GM12874 (cell line): ENCODE data around the gene CEPT1.

ENCODE experiments used
- CTCF ChIP-seq: IDR thresholded peaks from 2 replicates; pipeline ENCODE4 v1.5.1; 2011; ENCODE audit warnings: low read depth, mild to moderate bottlenecking, control low read depth, low read length, moderate library complexity; ENCODE audit not compliant: insufficient read depth

CEPT1 gene

DNA sequence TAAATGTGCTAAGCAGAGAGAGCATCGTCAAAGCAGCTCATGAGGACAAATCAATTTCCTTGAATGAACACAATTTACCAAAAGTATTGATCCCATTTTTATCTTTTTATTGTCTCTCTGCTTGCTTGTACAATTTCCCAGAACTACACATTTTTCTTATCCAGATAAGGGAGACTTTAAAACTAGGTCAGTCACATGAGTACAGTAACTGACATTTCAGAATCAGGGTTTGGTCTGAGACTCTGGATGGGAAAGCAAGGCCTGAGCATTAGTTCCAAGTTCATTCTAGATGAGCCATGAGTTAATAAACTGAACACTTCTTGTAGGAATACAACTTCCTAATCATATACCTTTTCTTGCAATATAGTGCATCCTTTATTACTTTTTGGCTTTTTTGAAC lies 71.9 kb downstream of the CEPT1 start:
- no peak for TF ChIP-seq CTCF

- TF ChIP-seq CTCF: no peak
Measured at GRCh38 chr1:111212634-111213335, 72.8 kb downstream of the CEPT1 start.

DNA sequence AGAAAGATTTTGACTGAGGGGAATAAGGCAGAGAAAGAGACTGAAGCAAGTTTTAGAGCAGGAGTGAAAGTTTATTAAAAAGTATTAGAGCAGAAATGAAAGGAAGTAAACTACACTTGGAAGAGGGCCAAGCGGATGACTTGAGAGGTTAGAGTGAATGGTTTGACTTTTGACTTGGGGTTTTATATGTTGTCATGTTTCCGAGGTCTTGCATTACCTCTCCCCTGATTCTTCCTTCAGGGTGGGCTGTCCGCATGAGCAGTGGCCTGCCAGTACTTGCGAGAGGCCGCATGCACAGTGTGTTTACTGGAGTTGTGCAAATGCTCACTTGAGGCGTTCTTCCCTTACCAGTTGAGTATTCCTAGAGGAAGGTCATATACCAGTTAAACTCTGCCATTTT lies 73.4 kb downstream of the CEPT1 start:
- TF ChIP-seq CTCF: no peak

DNA sequence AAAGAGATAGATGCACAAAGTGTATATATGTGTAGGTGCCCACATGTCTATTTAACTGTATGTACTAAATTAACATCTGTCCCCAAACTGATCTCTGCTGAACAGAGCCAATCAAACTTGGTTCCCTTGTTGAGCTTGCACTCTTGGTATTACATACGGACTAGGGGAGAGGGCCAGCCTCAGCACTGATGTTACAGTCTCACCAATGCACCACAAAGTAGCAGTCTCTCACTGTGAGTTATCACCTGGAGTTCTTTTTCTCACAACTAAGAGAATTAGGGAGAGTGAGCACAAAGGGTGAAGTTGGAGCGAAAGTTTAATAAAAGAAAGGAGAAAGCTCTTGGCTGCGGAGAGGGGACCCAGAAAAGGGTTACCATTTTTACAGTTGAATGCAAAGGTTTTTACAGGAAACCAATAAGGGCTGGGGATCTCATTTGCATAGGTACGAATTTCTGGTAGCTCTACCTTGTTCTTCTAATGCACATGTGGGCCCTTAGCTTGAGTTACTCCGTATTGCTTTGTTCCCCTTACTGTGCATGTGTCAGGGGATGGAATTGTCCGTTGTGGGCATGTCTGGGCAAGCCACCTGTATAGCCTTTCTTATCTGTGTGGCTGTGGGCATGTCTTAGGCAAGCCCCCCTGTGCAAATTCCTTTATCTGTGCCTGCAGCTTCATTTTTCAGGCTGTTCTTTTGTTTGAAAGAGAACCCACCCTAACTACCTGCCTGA lies 74.2 kb downstream of the CEPT1 start:
- no peak for TF ChIP-seq CTCF

- no peak for TF ChIP-seq CTCF
Measured at GRCh38 chr1:111214884-111215283, 74.9 kb downstream of the CEPT1 start.

GRCh38 chr1:111216751-111217150 lies 76.7 kb downstream of the CEPT1 start:
- no peak for TF ChIP-seq CTCF

GRCh38 chr1:111217183-111217910 lies 77.3 kb downstream of the CEPT1 start:
- TF ChIP-seq CTCF: no peak
